NCI-H345 (cell line): ENCODE data around the gene ZDHHC17.
"Not testable (repeated sequence)": the region's sequence is repeated elsewhere in the genome, so short reads cannot be mapped to it uniquely, and the experiment has no call there.

ENCODE experiments used
- DNase-seq: peaks from one replicate; lab custom pipeline; 2025; lab: John Stamatoyannopoulos, UW

The ZDHHC17 gene

GRCh38 chr12:76765598-76765997, 1.7 kb downstream of the ZDHHC17 start:
- no peak for DNase-seq

GRCh38 chr12:76766161-76766560, 2.2 kb downstream of the ZDHHC17 start:
- no peak for DNase-seq

GRCh38 chr12:76768576-76768975, 4.7 kb downstream of the ZDHHC17 start:
- DNase-seq, result no peak

- DNase-seq, result no peak
These were observed 13.9 kb downstream of the ZDHHC17 start for GRCh38 chr12:76777765-76778216.

GRCh38 chr12:76778364-76778763, 14.4 kb downstream of the ZDHHC17 start:
- no peak for DNase-seq

- not testable (repeated sequence) for DNase-seq
These were observed 15.4 kb downstream of the ZDHHC17 start for GRCh38 chr12:76779310-76779709.

- DNase-seq, result no peak
These were observed 17.4 kb downstream of the ZDHHC17 start for GRCh38 chr12:76781321-76781720.

GRCh38 chr12:76782526-76782925, 18.6 kb downstream of the ZDHHC17 start:
- no peak for DNase-seq

GRCh38 chr12:76784600-76785051, 20.7 kb downstream of the ZDHHC17 start:
- DNase-seq, result no peak

- no peak for DNase-seq
These were observed 21.5 kb downstream of the ZDHHC17 start for GRCh38 chr12:76785407-76785806.

GRCh38 chr12:76786986-76787385, 23.1 kb downstream of the ZDHHC17 start:
- no peak for DNase-seq

- no peak for DNase-seq
These were observed 23.8 kb downstream of the ZDHHC17 start for GRCh38 chr12:76787689-76788088.

- no peak for DNase-seq
These were observed 25.6 kb downstream of the ZDHHC17 start for GRCh38 chr12:76789335-76790050.

GRCh38 chr12:76790564-76791552, 26.9 kb downstream of the ZDHHC17 start:
- DNase-seq, result no peak

GRCh38 chr12:76792828-76793227, 28.9 kb downstream of the ZDHHC17 start:
- DNase-seq, result no peak

GRCh38 chr12:76798864-76799263, 34.9 kb downstream of the ZDHHC17 start:
- no peak for DNase-seq

- no peak for DNase-seq
These were observed 35.4 kb downstream of the ZDHHC17 start for GRCh38 chr12:76799362-76799761.

- DNase-seq, result no peak
These were observed 38.1 kb downstream of the ZDHHC17 start for GRCh38 chr12:76802060-76802459.

- DNase-seq, result no peak
These were observed 40.6 kb downstream of the ZDHHC17 start for GRCh38 chr12:76804435-76804976.

GRCh38 chr12:76810671-76811419, 46.9 kb downstream of the ZDHHC17 start:
- DNase-seq, result no peak

- DNase-seq, result no peak
These were observed 48.1 kb downstream of the ZDHHC17 start for GRCh38 chr12:76811976-76812375.

- DNase-seq, result no peak
These were observed 49.4 kb downstream of the ZDHHC17 start for GRCh38 chr12:76813265-76813664.
